ENCODE results near the gene MACROD2. TPM values are rescaled to one million over a fixed set of nuclear protein-coding genes. Genes with fewer than 3 reads are reported as not detected.
A peak's percentile ranks its signal among the peaks of the same experiment; 100 is the strongest.

The MACROD2 gene
- total RNA-seq, 1 donor from 2014 or later = 2.4 TPM

DNA sequence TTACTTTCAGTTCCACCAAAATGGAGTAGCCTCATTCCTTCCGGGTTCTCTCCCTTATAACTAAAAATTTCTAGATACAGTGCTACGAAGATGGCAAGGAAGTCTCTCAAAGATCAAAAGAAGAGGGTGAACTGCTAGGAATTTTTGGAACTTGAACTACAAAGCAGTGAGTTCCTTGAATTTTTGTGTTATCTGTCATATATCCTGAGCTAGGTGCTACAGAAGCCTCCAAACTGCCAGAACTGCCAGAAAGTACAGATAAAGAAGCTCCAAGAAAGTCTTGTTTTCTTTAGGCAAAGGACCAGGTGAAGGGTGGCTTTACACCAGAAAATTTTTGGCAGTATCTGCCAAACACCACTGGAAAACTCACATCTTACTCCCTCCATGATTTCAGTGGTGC is 560.9 kb downstream of the MACROD2 start:
- H3K27ac ChIP-seq (ENCODE audit: low read depth, low read length) = no peak overlapping the region
- H3K9ac ChIP-seq (ENCODE audit: low read length) = no peak overlapping the region
- no peaks in the 10 kb centered on the region for H3K27me3 Mint-ChIP-seq (ENCODE audit: low read depth, unreplicated experiment)
- FAIRE-seq (no peak), DNase-seq (ENCODE audit: low read depth) (no peak)
- H3K4me2 ChIP-seq (ENCODE audit: low read length) = no peak overlapping the region
- no peak overlapping the region for H3K4me3 ChIP-seq (ENCODE audit: insufficient read depth, low read depth, low read length)
- no peaks in the 10 kb centered on the region for H3K79me2 ChIP-seq (ENCODE audit: insufficient read depth, low read length)
- no peaks in the 10 kb centered on the region for H4K20me1 ChIP-seq (ENCODE audit: insufficient read depth, low read length)
- no peaks in the 10 kb centered on the region for H3K36me3 Mint-ChIP-seq (ENCODE audit: low read depth, unreplicated experiment)
- peak overlapping the region; percentile 22 for H3K27ac Mint-ChIP-seq (ENCODE audit: unreplicated experiment)
- H3K4me1 Mint-ChIP-seq (ENCODE audit: low read depth, unreplicated experiment) = peaks cover 25% of the 10 kb centered on the region
- no peak for TF ChIP-seq EZH2 (IDR thresholded peaks at IDR 0.05; ENCODE audit: insufficient read depth, low read length)
- TF ChIP-seq, protein P1, sequence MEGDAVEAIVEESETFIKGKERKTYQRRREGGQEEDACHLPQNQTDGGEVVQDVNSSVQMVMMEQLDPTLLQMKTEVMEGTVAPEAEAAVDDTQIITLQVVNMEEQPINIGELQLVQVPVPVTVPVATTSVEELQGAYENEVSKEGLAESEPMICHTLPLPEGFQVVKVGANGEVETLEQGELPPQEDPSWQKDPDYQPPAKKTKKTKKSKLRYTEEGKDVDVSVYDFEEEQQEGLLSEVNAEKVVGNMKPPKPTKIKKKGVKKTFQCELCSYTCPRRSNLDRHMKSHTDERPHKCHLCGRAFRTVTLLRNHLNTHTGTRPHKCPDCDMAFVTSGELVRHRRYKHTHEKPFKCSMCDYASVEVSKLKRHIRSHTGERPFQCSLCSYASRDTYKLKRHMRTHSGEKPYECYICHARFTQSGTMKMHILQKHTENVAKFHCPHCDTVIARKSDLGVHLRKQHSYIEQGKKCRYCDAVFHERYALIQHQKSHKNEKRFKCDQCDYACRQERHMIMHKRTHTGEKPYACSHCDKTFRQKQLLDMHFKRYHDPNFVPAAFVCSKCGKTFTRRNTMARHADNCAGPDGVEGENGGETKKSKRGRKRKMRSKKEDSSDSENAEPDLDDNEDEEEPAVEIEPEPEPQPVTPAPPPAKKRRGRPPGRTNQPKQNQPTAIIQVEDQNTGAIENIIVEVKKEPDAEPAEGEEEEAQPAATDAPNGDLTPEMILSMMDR (IDR thresholded peaks at IDR 0.05; ENCODE audit: insufficient read depth, low read depth, low read length) = no peak
- no peaks in the 10 kb centered on the region for H3K4me1 ChIP-seq (ENCODE audit: insufficient read depth, low read length)
- no peaks in the 10 kb centered on the region for H3K27me3 ChIP-seq (ENCODE audit: insufficient read depth, low read length)
- H3K9me3 Mint-ChIP-seq (ENCODE audit: unreplicated experiment) = no peaks in the 10 kb centered on the region
- no peak overlapping the region for H3K4me3 Mint-ChIP-seq (ENCODE audit: unreplicated experiment)
- no peaks in the 10 kb centered on the region for H3K9me3 ChIP-seq (ENCODE audit: insufficient read depth, low read depth, low read length)
- no peak overlapping the region for H2AFZ ChIP-seq (ENCODE audit: low read depth, low read length)
- no peaks in the 10 kb centered on the region for H3K36me3 ChIP-seq (ENCODE audit: insufficient read depth, low read length)

DNA sequence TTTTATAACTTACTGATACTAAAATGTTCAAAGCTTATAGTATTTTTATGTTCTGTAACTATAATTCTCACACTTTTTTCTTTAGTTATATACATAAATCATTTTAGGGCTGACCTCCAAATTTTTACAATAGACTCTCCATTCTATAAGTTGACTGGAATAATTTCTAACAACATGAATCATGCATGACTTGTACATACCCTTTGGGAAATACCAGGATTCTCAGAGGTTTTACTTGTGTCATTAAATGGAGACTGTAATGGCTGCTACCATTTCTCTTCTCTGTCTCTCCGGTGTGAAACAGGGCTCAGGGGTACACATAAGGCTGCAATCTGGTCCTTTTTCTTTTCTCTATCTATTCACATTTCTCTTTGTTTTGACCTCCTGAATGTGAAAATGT is 564.3 kb downstream of the MACROD2 start:
- DNase-seq (ENCODE audit: low read depth) (no peak), FAIRE-seq (no peak)
- H3K4me2 ChIP-seq (ENCODE audit: low read length) = no peak overlapping the region
- H3K79me2 ChIP-seq (ENCODE audit: insufficient read depth, low read length) = no peaks in the 10 kb centered on the region
- no peaks in the 10 kb centered on the region for H3K9me3 ChIP-seq (ENCODE audit: insufficient read depth, low read depth, low read length)
- no peak overlapping the region for H2AFZ ChIP-seq (ENCODE audit: low read depth, low read length)
- H3K27ac Mint-ChIP-seq (ENCODE audit: unreplicated experiment) = no peak overlapping the region
- H3K4me3 ChIP-seq (ENCODE audit: insufficient read depth, low read depth, low read length) = no peak overlapping the region
- no peak overlapping the region for H3K4me3 Mint-ChIP-seq (ENCODE audit: unreplicated experiment)
- no peaks in the 10 kb centered on the region for H3K36me3 Mint-ChIP-seq (ENCODE audit: low read depth, unreplicated experiment)
- no peaks in the 10 kb centered on the region for H3K27me3 Mint-ChIP-seq (ENCODE audit: low read depth, unreplicated experiment)
- H4K20me1 ChIP-seq (ENCODE audit: insufficient read depth, low read length) = no peaks in the 10 kb centered on the region
- no peak overlapping the region for H3K9ac ChIP-seq (ENCODE audit: low read length)
- H3K9me3 Mint-ChIP-seq (ENCODE audit: unreplicated experiment) = no peaks in the 10 kb centered on the region
- peaks cover 15% of the 10 kb centered on the region for H3K4me1 Mint-ChIP-seq (ENCODE audit: low read depth, unreplicated experiment)
- no peaks in the 10 kb centered on the region for H3K27me3 ChIP-seq (ENCODE audit: insufficient read depth, low read length)
- no peaks in the 10 kb centered on the region for H3K36me3 ChIP-seq (ENCODE audit: insufficient read depth, low read length)
- TF ChIP-seq, protein P1 (IDR thresholded peaks at IDR 0.05; ENCODE audit: insufficient read depth, low read depth, low read length) = no peak
- no peak for TF ChIP-seq EZH2 (IDR thresholded peaks at IDR 0.05; ENCODE audit: insufficient read depth, low read length)
- no peak overlapping the region for H3K27ac ChIP-seq (ENCODE audit: low read depth, low read length)
- H3K4me1 ChIP-seq (ENCODE audit: insufficient read depth, low read length) = no peaks in the 10 kb centered on the region

DNA sequence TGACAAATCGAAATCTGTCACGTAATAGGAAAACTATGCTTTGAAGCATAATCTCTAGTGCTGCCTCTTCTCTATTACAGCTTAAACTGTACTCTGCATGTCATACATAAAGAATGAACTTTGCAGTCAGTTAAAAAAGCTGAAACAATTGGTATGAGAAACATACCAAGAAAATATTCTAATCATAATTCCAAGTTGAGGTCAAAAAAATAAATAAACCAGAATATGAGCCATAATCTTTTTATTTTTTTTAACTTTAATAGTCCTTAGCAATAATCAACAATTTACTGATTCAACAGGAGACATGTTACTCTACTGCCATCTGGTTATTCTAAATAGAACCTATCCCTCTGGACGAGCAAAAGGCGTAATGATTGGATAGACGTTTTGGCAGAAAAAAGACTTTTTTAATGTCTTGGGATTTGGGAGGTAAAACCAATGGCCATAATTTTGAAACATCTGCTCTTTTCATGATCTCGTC is 566.5 kb downstream of the MACROD2 start:
- Mint-ChIP-seq H3K4me3 (ENCODE audit: unreplicated experiment) (no peak overlapping the region), H3K36me3 (ENCODE audit: low read depth, unreplicated experiment) (no peaks in the 10 kb centered on the region), H3K9me3 (ENCODE audit: unreplicated experiment) (no peaks in the 10 kb centered on the region), H3K4me1 (ENCODE audit: low read depth, unreplicated experiment) (peaks cover 5% of the 10 kb centered on the region), H3K27me3 (ENCODE audit: low read depth, unreplicated experiment) (no peaks in the 10 kb centered on the region), H3K27ac (ENCODE audit: unreplicated experiment) (no peak overlapping the region)
- no peak overlapping the region for H3K9ac ChIP-seq (ENCODE audit: low read length)
- H3K9me3 ChIP-seq (ENCODE audit: insufficient read depth, low read depth, low read length) = no peaks in the 10 kb centered on the region
- TF ChIP-seq EZH2 (IDR thresholded peaks at IDR 0.05; ENCODE audit: insufficient read depth, low read length) = no peak
- TF ChIP-seq, protein P1 (IDR thresholded peaks at IDR 0.05; ENCODE audit: insufficient read depth, low read depth, low read length) = no peak
- no peaks in the 10 kb centered on the region for H3K27me3 ChIP-seq (ENCODE audit: insufficient read depth, low read length)
- DNase-seq (ENCODE audit: low read depth) (no peak), FAIRE-seq (no peak)
- H3K79me2 ChIP-seq (ENCODE audit: insufficient read depth, low read length) = no peaks in the 10 kb centered on the region
- no peaks in the 10 kb centered on the region for H3K36me3 ChIP-seq (ENCODE audit: insufficient read depth, low read length)
- no peak overlapping the region for H2AFZ ChIP-seq (ENCODE audit: low read depth, low read length)
- H3K4me2 ChIP-seq (ENCODE audit: low read length) = no peak overlapping the region
- H4K20me1 ChIP-seq (ENCODE audit: insufficient read depth, low read length) = no peaks in the 10 kb centered on the region
- no peak overlapping the region for H3K27ac ChIP-seq (ENCODE audit: low read depth, low read length)
- H3K4me1 ChIP-seq (ENCODE audit: insufficient read depth, low read length) = no peaks in the 10 kb centered on the region
- H3K4me3 ChIP-seq (ENCODE audit: insufficient read depth, low read depth, low read length) = no peak overlapping the region
